A549 (cell line): ENCODE measurements around the gene ZNF205. TPM values are rescaled to one million over a fixed set of nuclear protein-coding genes. Genes with fewer than 3 reads are reported as not detected.

ENCODE experiments used
- ATAC-seq, 2 experiments: fragments of 200-7000 bp in 1 of 2; fragments of >200 bp in 1 of 2; cut with Nextera tagmentation in 1 of 2; cut with Tn5 transposase in 1 of 2; 3 replicates each; pipeline versions ENCODE4 v1.8.0 to v1.9.1; 2018 to 2020; ENCODE audit warnings: mild to moderate bottlenecking in 1 of 2, moderate library complexity in 1 of 2
- CTCF ChIA-PET: fragments of 300-600 bp; sonication (Branson Sonifier 250); formaldehyde crosslinking; extraction: SDS; loops from one replicate; lab custom pipeline; 2021; ENCODE audit warnings: antibody characterized with exemption, inconsistent platforms; lab: Yijun Ruan, JAX
- POLR2A ChIA-PET: fragments of 350-600 bp; formaldehyde crosslinking; extraction: SDS; loops from one replicate; lab custom pipeline; 2021; ENCODE audit warnings: antibody characterized with exemption, inconsistent platforms; lab: Yijun Ruan, JAX
- DNase-seq, 2 experiments: peaks; one replicate each; pipeline versions ENCODE4 v3.0.0 to v3.0.0-alpha.2; 2011 to 2016; ENCODE audit warnings: low read depth in 1 of 2, low spot score in 1 of 2
- FAIRE-seq: peaks from 2 replicates; lab custom pipeline; 2011; peaks lifted over from hg19 to GRCh38; lab: Jason Lieb, UNC
- H3K27ac ChIP-seq, 2 experiments: fragments of >200 bp; sonication (Bioruptor Twin); formaldehyde crosslinking; 3 replicates each; pipeline ENCODE4 v1.5.1; 2016 to 2017
- H3K4me1 ChIP-seq: fragments of >200 bp; sonication (Bioruptor Twin); formaldehyde crosslinking; 3 replicates; pipeline ENCODE4 v1.6.1; 2016
- H3K4me2 ChIP-seq: fragments of >200 bp; sonication (Bioruptor Twin); formaldehyde crosslinking; 3 replicates; pipeline ENCODE4 v1.6.1; 2016
- H3K4me3 ChIP-seq: fragments of >200 bp; sonication (Bioruptor Twin); formaldehyde crosslinking; 3 replicates; pipeline ENCODE4 v1.5.1; 2016
- H3K9me3 ChIP-seq: fragments of >200 bp; sonication (Bioruptor Twin); formaldehyde crosslinking; 3 replicates; pipeline ENCODE4 v1.6.1; 2016
- BCL3 ChIP-seq: fragments of >200 bp; sonication (Bioruptor Twin); formaldehyde crosslinking; IDR thresholded peaks from 3 replicates; pipeline ENCODE4 v1.6.1; 2016
- CEBPB ChIP-seq, 2 experiments: fragments of >200 bp in 1 of 2; sonication (Bioruptor Twin) in 1 of 2; formaldehyde crosslinking in 1 of 2; IDR thresholded peaks; 2 replicates each; pipeline ENCODE4 v1.6.1; 2012 to 2016
- CHD4 ChIP-seq: fragments of 200-600 bp; sonication (generic); IDR thresholded peaks from 2 replicates; pipeline ENCODE4 v1.6.1; 2016; ENCODE audit warnings: antibody characterized with exemption, mild to moderate bottlenecking, borderline replicate concordance
- CTCF ChIP-seq: fragments of >200 bp; sonication (Bioruptor Twin); formaldehyde crosslinking; IDR thresholded peaks from 3 replicates; pipeline ENCODE4 v1.5.1; 2016
- E2F6 ChIP-seq: IDR thresholded peaks from 2 replicates; pipeline ENCODE4 v1.6.1; 2012; ENCODE audit warnings: low read depth, borderline replicate concordance
- ELK1 ChIP-seq: fragments of 150-350 bp; IDR thresholded peaks from 2 replicates; pipeline ENCODE4 v1.6.1; 2014; ENCODE audit warnings: low read depth, mild to moderate bottlenecking, low read length
- ESRRA ChIP-seq: fragments of 150-350 bp; IDR thresholded peaks from 2 replicates; pipeline ENCODE4 v1.6.1; 2014; ENCODE audit warnings: mild to moderate bottlenecking, low read length, borderline replicate concordance
- FOSL2 ChIP-seq, 2 experiments: fragments of 450-650 bp in 1 of 2; fragments of >200 bp in 1 of 2; sonication (Bioruptor Twin) in 1 of 2; formaldehyde crosslinking; IDR thresholded peaks; 2 replicates each; pipeline versions ENCODE4 v1.5.0 to v1.6.1; 2016 to 2020; ENCODE audit warnings: mild to moderate bottlenecking in 1 of 2, moderate library complexity in 1 of 2
- FOXS1 ChIP-seq: fragments of 250-450 bp; sonication (Bioruptor Pico); IDR thresholded peaks from 2 replicates; pipeline ENCODE4 v1.5.0; 2020; ENCODE audit warnings: mild to moderate bottlenecking, moderate library complexity
- HDAC2 ChIP-seq: fragments of 200-600 bp; sonication (generic); IDR thresholded peaks from 2 replicates; pipeline ENCODE4 v1.6.1; 2016
- HMGXB4 ChIP-seq: fragments of 250-450 bp; sonication (Bioruptor Pico); IDR thresholded peaks from 2 replicates; pipeline ENCODE4 v1.5.0; 2021; ENCODE audit warnings: mild to moderate bottlenecking, moderate library complexity, borderline replicate concordance
- JUN ChIP-seq, 2 experiments: fragments of >200 bp; sonication (Bioruptor Twin); formaldehyde crosslinking; IDR thresholded peaks; 2 replicates in 1 of 2; 3 replicates in 1 of 2; pipeline ENCODE4 v1.6.1; 2016 to 2017
- JUNB ChIP-seq: fragments of >200 bp; sonication (Bioruptor Twin); formaldehyde crosslinking; IDR thresholded peaks from 2 replicates; pipeline ENCODE4 v1.6.1; 2016
- KDM1A ChIP-seq: fragments of 200-600 bp; sonication (generic); IDR thresholded peaks from 2 replicates; pipeline ENCODE4 v1.6.1; 2016; ENCODE audit warnings: low read depth, mild to moderate bottlenecking
- MAFK ChIP-seq: fragments of 450-650 bp; IDR thresholded peaks from 2 replicates; pipeline ENCODE4 v1.6.1; 2014; ENCODE audit not compliant: partially characterized antibody
- MAX ChIP-seq: IDR thresholded peaks from 2 replicates; pipeline ENCODE4 v1.6.1; 2012
- PHF8 ChIP-seq: fragments of 200-600 bp; sonication (generic); IDR thresholded peaks from 2 replicates; pipeline ENCODE4 v1.6.1; 2016; ENCODE audit warnings: low read depth, mild to moderate bottlenecking, antibody characterized with exemption, moderate library complexity, borderline replicate concordance
- POLR2A ChIP-seq: IDR thresholded peaks from 2 replicates; pipeline ENCODE4 v1.6.1; 2012; ENCODE audit warnings: mild to moderate bottlenecking, low read length
- POLR2AphosphoS2 ChIP-seq: conservative IDR thresholded peaks from 2 replicates; pipeline ENCODE4 v1.6.1; 2012; ENCODE audit warnings: low read length, improper control_type of control experiment, inconsistent platforms
- RCOR1 ChIP-seq: fragments of 150-350 bp; IDR thresholded peaks from 2 replicates; pipeline ENCODE4 v1.6.1; 2014; ENCODE audit warnings: antibody characterized with exemption, low read length, low read depth
- SREBF2 ChIP-seq: fragments of 450-650 bp; IDR thresholded peaks from 2 replicates; pipeline ENCODE4 v1.6.1; 2014; ENCODE audit warnings: mild to moderate bottlenecking, moderate library complexity
- ZNF302 ChIP-seq: fragments of 250-450 bp; sonication (Bioruptor Pico); IDR thresholded peaks from 2 replicates; pipeline ENCODE4 v1.9.0; 2021; ENCODE audit warnings: inconsistent platforms, mild to moderate bottlenecking, moderate library complexity
- WGBS: methylation state at CpG from one replicate; pipeline ENCODE4 v1.1.6; 2017; ENCODE audit errors: missing lambda C conversion rate; 5-methylcytosine and 5-hydroxymethylcytosine counted together
- polyA plus RNA-seq, 4 experiments: library from polyadenylated mRNA; depleted of rRNA in 3 of 4; stranded (reverse); fragments of >200 nt; fragmentation: RNase III in 1 of 4; extraction: RNeasy Plus Mini Kit Qiagen cat#74134 plus additional on column Dnase treatment in 1 of 4; gene quantifications; 2 replicates in 3 of 4; 3 replicates in 1 of 4; pipeline ENCODE4 v1.2.3, GENCODE V29; 2011 to 2017

Gene ZNF205
- polyA plus RNA-seq, 2 of the 4 experiments (the other 2 are of a cell fraction) = 4.3 to 9.6 TPM

- H3K9me3 ChIP-seq = no peaks in the 10 kb centered on the region
- ChIA-PET CTCF (interaction anchor here (1.0 to 10.9 kb wide), 8 partner anchors 9 to 67 kb away, joined by 3 to 124 read pairs (median 5); partner anchors contain the start of gene IL32), POLR2A (no interaction called here)
- H3K4me2 ChIP-seq = no peak overlapping the region; the same call in 2 of the 3 replicates
- no peak for FAIRE-seq
- TF ChIP-seq JUN (IDR thresholded peaks at IDR 0.05) (no peak), FOSL2 (IDR thresholded peaks at IDR 0.05) (no peak), FOSL2 (CRISPR knock-in tag; IDR thresholded peaks at IDR 0.05) (no peak), FOXS1 (CRISPR knock-in tag) (no peak), ESRRA (no peak), BCL3 (no peak), CHD4 (no peak), PHF8 (no peak), RCOR1 (no peak), POLR2A (no peak), ZNF302 (CRISPR knock-in tag) (no peak), MAFK (no peak), KDM1A (no peak), POLR2AphosphoS2 (no peak), CEBPB (IDR thresholded peaks at IDR 0.05) (no peak), HDAC2 (no peak), SREBF2 (no peak), JUNB (no peak)
- no peak for DNase-seq
- peaks cover 15% of the 10 kb centered on the region for H3K4me1 ChIP-seq
- 92% methylated on average over 5 of the region's 5 CpGs for WGBS
- no peak for ATAC-seq
- H3K4me3 ChIP-seq = no peak overlapping the region
- H3K27ac ChIP-seq = no peak overlapping the region
These were observed 13.0 kb upstream of the ZNF205 start for GRCh38 chr16:3099395-3099731.

GRCh38 chr16:3099732-3100499 is 12.5 kb upstream of the ZNF205 start:
- WGBS = 19% methylated on average over 39 of the region's 39 CpGs
- peak overlapping the region; percentile 69 to 78 for H3K27ac ChIP-seq
- H3K4me2 ChIP-seq = peak overlapping the region; percentile 52
- TF ChIP-seq KDM1A (no peak), E2F6 (0 out of 2 replicates have a peak, but pooled peaks have one; percentile 38), MAX (peak; percentile 35; the same call in 1 of the 2 replicates)
- ChIA-PET POLR2A (no interaction called here), CTCF (interaction anchor here (1.0 to 10.9 kb wide), 10 partner anchors 9 to 64 kb away, joined by 3 to 124 read pairs (median 5); partner anchors contain the start of gene IL32)
- DNase-seq (peak; percentile 80 to 92), ATAC-seq (peak; percentile 75 to 87), FAIRE-seq (no peak)
- peak overlapping the region; percentile 34; the same call in 2 of the 3 replicates for H3K4me3 ChIP-seq
- no peaks in the 10 kb centered on the region for H3K9me3 ChIP-seq
- peaks cover 15% of the 10 kb centered on the region for H3K4me1 ChIP-seq

GRCh38 chr16:3101018-3101840 is 11.2 kb upstream of the ZNF205 start:
- DNase-seq (peak; percentile 59 to 65), FAIRE-seq (no peak), ATAC-seq (0 out of 6 replicates have a peak, but pooled peaks of 1 of the 2 experiments have one; percentile 15)
- 59% methylated on average over 29 of the region's 29 CpGs for WGBS
- ChIA-PET CTCF (interaction anchor here (0.6 to 10.9 kb wide), 22 partner anchors 10 to 245 kb away, joined by 3 to 124 read pairs (median 4); partner anchors contain the start of genes IL32 and ZNF213), POLR2A (no interaction called here)
- Histone ChIP-seq H3K4me3 (no peak overlapping the region), H3K27ac (peak overlapping the region; percentile 69 to 78; a peak in 5 of 6 replicates), H3K9me3 (no peaks in the 10 kb centered on the region), H3K4me1 (peaks cover 11% of the 10 kb centered on the region), H3K4me2 (peak overlapping the region; percentile 52; the same call in 2 of the 3 replicates)
- TF ChIP-seq HMGXB4 (CRISPR knock-in tag) = no peak
- TF ChIP-seq ELK1 = no peak
- TF ChIP-seq CTCF = peak; percentile 61
